Smooth muscle cell (in vitro differentiated cells): ENCODE measurements around the gene NRXN3. TPM values are rescaled to one million over a fixed set of nuclear protein-coding genes. Genes with fewer than 3 reads are reported as not detected.

ENCODE experiments used
- DNase-seq: peaks from one replicate; lab custom pipeline; 2025; ENCODE audit not compliant: unreplicated experiment; lab: John Stamatoyannopoulos, UW
- H2AFZ ChIP-seq: fragments of 200-600 bp; sonication (generic); 2 replicates; pipeline ENCODE4 v1.6.0; 2016; ENCODE audit warnings: antibody characterized with exemption, low read depth, mild to moderate bottlenecking
- H3F3A ChIP-seq: fragments of 200-600 bp; sonication (generic); 2 replicates; pipeline ENCODE4 v1.6.0; 2017; ENCODE audit warnings: antibody characterized with exemption, low read depth
- H3K27ac ChIP-seq: fragments of 200-600 bp; sonication (generic); 2 replicates; pipeline ENCODE4 v1.5.1; 2016; ENCODE audit warnings: low read depth, mild to moderate bottlenecking
- H3K27me3 ChIP-seq: fragments of 200-600 bp; sonication (generic); 2 replicates; pipeline ENCODE4 v1.6.1; 2016; ENCODE audit warnings: low read depth, mild to moderate bottlenecking
- H3K36me3 ChIP-seq: fragments of 200-600 bp; sonication (generic); 2 replicates; pipeline ENCODE4 v1.5.1; 2016; ENCODE audit warnings: low read depth
- H3K4me1 ChIP-seq: fragments of 200-600 bp; sonication (generic); 2 replicates; pipeline ENCODE4 v1.5.1; 2016; ENCODE audit warnings: low read depth
- H3K4me2 ChIP-seq: fragments of 200-600 bp; sonication (generic); 2 replicates; pipeline ENCODE4 v1.6.0; 2016; ENCODE audit warnings: mild to moderate bottlenecking
- H3K4me3 ChIP-seq: fragments of 200-600 bp; sonication (generic); 2 replicates; pipeline ENCODE4 v1.5.1; 2016; ENCODE audit warnings: mild to moderate bottlenecking
- H3K79me2 ChIP-seq: fragments of 200-600 bp; sonication (generic); 2 replicates; pipeline ENCODE4 v1.6.0; 2016; ENCODE audit warnings: low read depth, mild to moderate bottlenecking
- H3K9ac ChIP-seq: fragments of 200-600 bp; sonication (generic); 2 replicates; pipeline ENCODE4 v1.6.0; 2016; ENCODE audit warnings: low read depth
- H3K9me3 ChIP-seq: fragments of 200-600 bp; sonication (generic); replicated peaks from 2 replicates; pipeline ENCODE4 v1.5.1; 2016; ENCODE audit warnings: low read depth
- H4K20me1 ChIP-seq: fragments of 200-600 bp; sonication (generic); 2 replicates; pipeline ENCODE4 v1.6.0; 2016; ENCODE audit warnings: low read depth
- CTCF ChIP-seq: fragments of 200-600 bp; sonication (generic); IDR thresholded peaks from 2 replicates; pipeline ENCODE4 v1.5.1; 2017; ENCODE audit warnings: borderline replicate concordance, mild to moderate bottlenecking, antibody characterized with exemption; ENCODE audit not compliant: insufficient read depth, poor library complexity, severe bottlenecking
- WGBS: methylation state at CpG from one replicate; pipeline ENCODE4 v1.1.7; 2016; ENCODE audit warnings: low lambda C conversion rate; 5-methylcytosine and 5-hydroxymethylcytosine counted together
- polyA plus RNA-seq: library from polyadenylated mRNA; unstranded; fragments of >200 nt; fragmentation: Nextera tagmentation; extraction: Ambion mirVana; gene quantifications from 2 replicates; pipeline ENCODE4 v1.2.1, GENCODE V29; 2016
- total RNA-seq: library from RNA; depleted of rRNA; stranded (reverse); fragments of >200 nt; gene quantifications from 2 replicates; pipeline ENCODE4 v1.2.3, GENCODE V29; 2014

The NRXN3 gene
- total and polyA plus RNA-seq, 2 experiments from 2014 or later, result 1.2 to 7.0 TPM

- no peak for DNase-seq
- Histone ChIP-seq H3K27ac (no peak overlapping the region), H3F3A (no peaks in the 10 kb centered on the region), H2AFZ (no peak overlapping the region), H3K9ac (no peak overlapping the region), H3K27me3 (peaks cover 9% of the 10 kb centered on the region), H3K4me2 (no peak overlapping the region), H3K36me3 (no peaks in the 10 kb centered on the region), H3K4me1 (no peaks in the 10 kb centered on the region), H3K79me2 (no peaks in the 10 kb centered on the region), H3K4me3 (no peak overlapping the region), H3K9me3 (no peaks in the 10 kb centered on the region), H4K20me1 (no peaks in the 10 kb centered on the region)
- WGBS, result 44% methylated on average over 2 of the region's 2 CpGs
- TF ChIP-seq CTCF, result no peak
These were observed 1136.4 kb downstream of the NRXN3 start for GRCh38 chr14:79306546-79306945.

- 83% methylated on average over 7 of the region's 7 CpGs for WGBS
- H2AFZ ChIP-seq, result no peak overlapping the region
- H3F3A ChIP-seq, result no peaks in the 10 kb centered on the region
- no peak overlapping the region for H3K9ac ChIP-seq
- H3K36me3 ChIP-seq, result no peaks in the 10 kb centered on the region
- no peak overlapping the region for H3K4me3 ChIP-seq
- no peaks in the 10 kb centered on the region for H3K79me2 ChIP-seq
- H3K4me2 ChIP-seq, result no peak overlapping the region
- no peaks in the 10 kb centered on the region for H3K27me3 ChIP-seq
- DNase-seq, result no peak
- no peak overlapping the region for H3K27ac ChIP-seq
- no peaks in the 10 kb centered on the region for H3K4me1 ChIP-seq
- H3K9me3 ChIP-seq, result no peaks in the 10 kb centered on the region
- H4K20me1 ChIP-seq, result no peaks in the 10 kb centered on the region
- TF ChIP-seq CTCF, result no peak
These were observed 1148.2 kb downstream of the NRXN3 start for GRCh38 chr14:79318371-79318770.

GRCh38 chr14:79320561-79320960 is 1150.4 kb downstream of the NRXN3 start:
- 79% methylated on average over 1 of the region's 1 CpG for WGBS
- H3K27ac ChIP-seq, result no peak overlapping the region
- H3K27me3 ChIP-seq, result no peaks in the 10 kb centered on the region
- no peaks in the 10 kb centered on the region for H3K4me1 ChIP-seq
- no peak overlapping the region for H3K4me3 ChIP-seq
- no peak overlapping the region for H3K4me2 ChIP-seq
- TF ChIP-seq CTCF, result no peak
- H3K79me2 ChIP-seq, result no peaks in the 10 kb centered on the region
- no peak overlapping the region for H2AFZ ChIP-seq
- no peaks in the 10 kb centered on the region for H3K9me3 ChIP-seq
- H3K9ac ChIP-seq, result no peak overlapping the region
- no peak for DNase-seq
- H3K36me3 ChIP-seq, result no peaks in the 10 kb centered on the region
- H3F3A ChIP-seq, result no peaks in the 10 kb centered on the region
- no peaks in the 10 kb centered on the region for H4K20me1 ChIP-seq

- no peak for DNase-seq
- H3K27me3 ChIP-seq, result no peaks in the 10 kb centered on the region
- no peaks in the 10 kb centered on the region for H3K79me2 ChIP-seq
- TF ChIP-seq CTCF, result no peak
- H3K27ac ChIP-seq, result no peak overlapping the region
- no peak overlapping the region for H3K4me3 ChIP-seq
- no peak overlapping the region for H3K4me2 ChIP-seq
- H3F3A ChIP-seq, result no peaks in the 10 kb centered on the region
- H3K9me3 ChIP-seq, result no peaks in the 10 kb centered on the region
- no peak overlapping the region for H2AFZ ChIP-seq
- H4K20me1 ChIP-seq, result no peaks in the 10 kb centered on the region
- no peak overlapping the region for H3K9ac ChIP-seq
- no peaks in the 10 kb centered on the region for H3K4me1 ChIP-seq
- no peaks in the 10 kb centered on the region for H3K36me3 ChIP-seq
These were observed 1150.9 kb downstream of the NRXN3 start for GRCh38 chr14:79321070-79321469.
